Activated naive CD4-positive, alpha-beta T cell treated with anti-CD3 and anti-CD28 coated beads, Interleukin-2, amount 50 U/mL, for 72 hours (primary cell): ENCODE data around the gene ZNF823. TPM values are rescaled to one million over a fixed set of nuclear protein-coding genes. Genes with fewer than 3 reads are reported as not detected.

Experiments
- ATAC-seq, 2 donors: fragments of 150-1000 bp; cut with Tn5 transposase; 2 replicates each; pipeline ENCODE4 v1.10.0; 2021; ENCODE audit warnings: mild to moderate bottlenecking in 2 of 2, moderate library complexity in 2 of 2
- DNase-seq, 2 donors: peaks; one replicate each; pipeline ENCODE4 v3.0.0; 2021 to 2022; ENCODE audit warnings: low spot score in 2 of 2
- H3K27ac Mint-ChIP-seq, 2 donors: one replicate each; pipeline ENCODE4 v1.8.0; 2022; ENCODE audit warnings: mild to moderate bottlenecking in 2 of 2, mixed read lengths in 2 of 2
- H3K36me3 Mint-ChIP-seq, 2 donors: one replicate each; pipeline ENCODE4 v1.8.0; 2022; ENCODE audit warnings: mixed read lengths in 2 of 2
- H3K9me3 Mint-ChIP-seq, 2 donors: one replicate each; pipeline ENCODE4 v1.8.0; 2022; ENCODE audit warnings: mixed read lengths in 2 of 2
- total RNA-seq, 2 donors: library from RNA; stranded (reverse); gene quantifications; one replicate each; pipeline ENCODE4 v1.2.3, GENCODE V29; 2022

The ZNF823 gene
- total RNA-seq, 2 donors from 2014 or later: 3.0 to 7.1 TPM

DNA sequence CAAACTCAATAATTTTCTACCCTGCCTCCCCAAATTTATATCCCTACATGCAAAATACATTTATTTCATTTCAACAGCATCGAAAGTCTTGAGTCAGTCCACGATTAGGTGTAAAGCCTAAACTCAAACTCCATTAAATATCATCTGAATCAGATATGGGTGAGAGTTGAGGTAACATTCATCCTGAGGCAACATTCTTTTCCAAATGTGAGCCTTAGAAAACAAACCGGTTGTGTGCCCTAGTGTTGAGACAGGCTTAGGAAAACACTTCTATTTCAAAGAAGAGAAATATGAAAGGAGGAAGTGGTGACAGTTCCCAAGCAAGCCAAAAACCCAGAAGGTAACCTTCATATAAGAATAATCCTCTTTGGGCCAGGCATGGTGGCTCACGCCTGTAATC is 15.9 kb upstream of the ZNF823 start:
- Mint-ChIP-seq H3K9me3 (peaks cover 35 to 51% of the 10 kb centered on the region in 2 donors), H3K27ac (no peak overlapping the region), H3K36me3 (peaks cover 36 to 41% of the 10 kb centered on the region in 2 donors)
- DNase-seq (no peak), ATAC-seq (no peak)

- Mint-ChIP-seq H3K36me3 (peaks cover 40 to 41% of the 10 kb centered on the region in 2 donors), H3K27ac (no peak overlapping the region), H3K9me3 (peaks cover 37 to 54% of the 10 kb centered on the region in 2 donors)
- ATAC-seq (no peak), DNase-seq (no peak)
These were observed 13.5 kb upstream of the ZNF823 start for GRCh38 chr19:11752244-11752736.

DNA sequence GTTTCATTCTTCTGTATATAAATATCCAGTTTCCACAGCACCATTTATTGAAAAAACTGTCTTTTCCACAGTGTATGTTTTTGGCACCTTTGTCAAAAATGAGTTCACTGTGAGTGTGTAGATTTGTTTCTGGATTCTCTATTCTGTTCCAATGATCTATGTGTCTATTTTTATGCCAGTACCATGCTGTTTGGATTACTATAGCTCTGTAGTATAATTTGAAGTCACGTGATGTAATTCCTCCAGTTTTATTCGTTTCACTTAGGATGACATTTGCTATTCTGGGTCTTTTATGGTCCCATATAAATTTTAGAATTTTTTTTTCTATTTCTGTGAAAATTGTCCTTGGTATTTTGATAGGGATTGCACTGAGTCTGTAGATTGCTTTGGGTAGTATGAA is 11.0 kb upstream of the ZNF823 start:
- no peak overlapping the region for H3K27ac Mint-ChIP-seq
- H3K9me3 Mint-ChIP-seq: peaks cover 32 to 47% of the 10 kb centered on the region in 2 donors
- ATAC-seq (no peak), DNase-seq (no peak)
- H3K36me3 Mint-ChIP-seq: peaks cover 35 to 41% of the 10 kb centered on the region in 2 donors

DNA sequence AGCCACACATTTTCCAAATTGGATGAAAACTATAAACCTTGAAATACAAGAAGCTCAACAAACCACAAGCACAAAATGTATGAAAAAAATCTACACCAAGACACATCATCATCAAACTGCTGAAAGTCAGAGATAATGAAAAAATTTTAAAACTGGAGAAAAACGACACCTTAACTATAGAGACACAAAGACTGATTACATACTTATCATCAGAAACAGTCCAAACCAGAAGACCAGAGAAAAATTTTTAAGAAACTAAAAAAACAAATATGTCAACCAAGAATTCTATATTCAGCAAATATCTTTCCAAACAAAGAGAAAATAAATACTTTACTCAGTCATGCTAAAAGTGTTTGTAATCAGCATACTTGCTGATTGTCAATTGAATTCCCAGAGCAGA is 8.5 kb upstream of the ZNF823 start:
- ATAC-seq: no peak
- DNase-seq: no peak

DNA sequence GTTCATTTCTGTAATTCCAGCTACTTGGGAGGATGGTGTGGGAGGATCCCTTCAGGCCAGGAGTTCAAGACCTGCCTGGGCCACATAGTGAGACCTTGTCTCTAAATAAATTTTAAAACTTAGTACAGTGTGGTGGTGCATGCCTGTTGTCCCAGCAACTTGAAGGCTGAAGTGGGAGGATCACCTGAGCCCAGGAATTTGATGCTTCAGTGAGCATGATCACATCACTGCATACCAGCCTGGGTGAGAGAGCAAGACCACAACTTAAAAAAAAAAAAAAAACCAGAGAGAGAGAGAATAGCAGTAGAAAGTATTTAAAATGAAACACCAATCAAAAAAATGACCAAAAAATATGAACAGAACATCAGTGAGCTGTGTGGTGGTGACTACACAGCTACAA is 7.1 kb upstream of the ZNF823 start:
- Mint-ChIP-seq H3K9me3 (peaks cover 18 to 29% of the 10 kb centered on the region in 2 donors), H3K27ac (no peak overlapping the region), H3K36me3 (peaks cover 11 to 13% of the 10 kb centered on the region in 2 donors)
- ATAC-seq (no peak), DNase-seq (no peak)

More for the DNA sequence above, 8.5 kb upstream of the ZNF823 start:
- H3K27ac Mint-ChIP-seq: no peak overlapping the region
- peaks cover 20 to 23% of the 10 kb centered on the region in 2 donors for H3K36me3 Mint-ChIP-seq
- peaks cover 28 to 41% of the 10 kb centered on the region in 2 donors for H3K9me3 Mint-ChIP-seq

- Mint-ChIP-seq H3K27ac (peak overlapping the region in 1 of 2 donors; percentile 90), H3K9me3 (no peaks in the 10 kb centered on the region), H3K36me3 (peaks cover 13 to 14% of the 10 kb centered on the region in 2 donors)
- peak; percentile 43 to 57 for ATAC-seq
- peak; percentile 36 to 67 for DNase-seq
These were observed 591 bp downstream of the ZNF823 start for GRCh38 chr19:11737964-11738745.

DNA sequence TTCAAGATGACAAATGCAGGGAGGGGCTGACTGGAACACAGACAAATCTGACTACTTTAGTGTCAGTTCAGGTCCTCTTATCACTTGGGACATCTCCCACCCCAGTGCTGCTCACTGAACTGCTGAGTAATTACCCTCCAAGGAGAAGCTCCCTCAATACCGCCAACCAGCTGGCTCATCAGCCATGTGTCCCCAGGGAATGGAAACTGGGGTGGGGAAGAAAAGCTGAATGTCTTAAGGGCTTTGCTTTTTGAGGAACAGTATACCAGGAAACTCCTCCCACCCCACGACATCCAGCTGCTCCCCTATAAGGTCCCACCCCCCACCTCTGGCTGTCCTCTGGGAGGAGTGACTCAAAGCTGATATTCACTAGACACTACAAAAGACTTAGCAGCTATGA is 2.0 kb downstream of the ZNF823 start:
- Mint-ChIP-seq H3K9me3 (peaks cover 0 to 3% of the 10 kb centered on the region in 2 donors), H3K36me3 (peaks cover 13 to 19% of the 10 kb centered on the region in 2 donors), H3K27ac (no peak overlapping the region)
- DNase-seq (no peak), ATAC-seq (no peak)

DNA sequence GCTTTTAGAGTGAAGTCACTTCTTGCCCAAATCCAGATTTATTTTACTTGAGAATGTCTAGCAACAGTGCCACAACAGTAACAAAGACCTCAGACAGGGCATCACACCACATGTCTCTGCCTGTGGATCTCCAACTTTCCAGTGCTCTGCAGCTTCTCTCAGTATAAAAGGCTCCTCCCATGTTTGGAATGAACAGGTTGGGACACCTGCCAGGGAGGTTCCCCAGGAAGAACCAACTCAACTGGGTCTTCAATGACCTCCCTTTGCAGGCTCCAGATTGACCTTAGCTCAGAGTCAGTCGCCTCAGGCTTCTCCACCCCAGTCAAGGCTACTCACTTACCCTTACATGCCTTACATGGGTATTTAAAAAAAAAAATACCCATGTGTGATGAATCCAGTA is 3.4 kb downstream of the ZNF823 start:
- H3K27ac Mint-ChIP-seq: no peak overlapping the region
- peaks cover 0 to 3% of the 10 kb centered on the region in 2 donors for H3K9me3 Mint-ChIP-seq

DNA sequence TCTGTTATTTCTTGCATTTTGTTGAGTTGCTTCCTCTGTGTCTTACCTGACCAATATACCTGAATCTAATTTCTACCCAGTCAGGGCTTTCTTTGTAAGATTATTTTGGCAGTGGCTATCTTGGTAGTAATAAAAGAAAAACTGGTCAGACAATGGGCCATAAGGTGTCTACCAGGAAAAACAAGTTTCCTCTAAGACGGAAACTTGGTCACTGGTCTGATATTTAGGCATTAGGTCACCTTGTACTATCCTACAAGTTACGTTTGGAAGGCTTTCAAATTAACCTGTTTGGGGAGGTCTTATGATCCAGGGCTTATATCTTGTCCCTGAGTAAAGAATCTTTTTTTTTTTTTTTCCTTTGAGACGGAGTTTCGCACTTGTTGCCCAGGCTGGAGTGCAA is 9.2 kb downstream of the ZNF823 start:
- no peak for ATAC-seq
- H3K9me3 Mint-ChIP-seq: peaks cover 3 to 7% of the 10 kb centered on the region in 2 donors
- H3K27ac Mint-ChIP-seq: no peak overlapping the region
- no peak for DNase-seq
- H3K36me3 Mint-ChIP-seq: peaks cover 10 to 51% of the 10 kb centered on the region in 2 donors

More for the DNA sequence above, 3.4 kb downstream of the ZNF823 start:
- DNase-seq (no peak), ATAC-seq (no peak)
- H3K36me3 Mint-ChIP-seq: peaks cover 13 to 25% of the 10 kb centered on the region in 2 donors

GRCh38 chr19:11722414-11722813 is 16.3 kb downstream of the ZNF823 start:
- no peak overlapping the region for H3K27ac Mint-ChIP-seq
- H3K9me3 Mint-ChIP-seq: peaks cover 29 to 34% of the 10 kb centered on the region in 2 donors
- DNase-seq: no peak
- peaks cover 55 to 74% of the 10 kb centered on the region in 2 donors for H3K36me3 Mint-ChIP-seq
- ATAC-seq: no peak

GRCh38 chr19:11721681-11722080 is 17.1 kb downstream of the ZNF823 start:
- no peak for DNase-seq
- Mint-ChIP-seq H3K36me3 (peaks cover 61 to 70% of the 10 kb centered on the region in 2 donors), H3K9me3 (peaks cover 29 to 37% of the 10 kb centered on the region in 2 donors), H3K27ac (no peak overlapping the region)
- ATAC-seq: no peak

- H3K36me3 Mint-ChIP-seq: peaks cover 0 to 21% of the 10 kb centered on the region in 2 donors
- DNase-seq (no peak), ATAC-seq (no peak)
- peaks cover 4 to 21% of the 10 kb centered on the region in 2 donors for H3K9me3 Mint-ChIP-seq
- no peak overlapping the region for H3K27ac Mint-ChIP-seq
These were observed 28.4 kb downstream of the ZNF823 start for GRCh38 chr19:11710313-11710712.

GRCh38 chr19:11708457-11708856 is 30.3 kb downstream of the ZNF823 start:
- peaks cover 0 to 15% of the 10 kb centered on the region in 2 donors for H3K9me3 Mint-ChIP-seq
- H3K36me3 Mint-ChIP-seq: peaks cover 0 to 15% of the 10 kb centered on the region in 2 donors
- DNase-seq (no peak), ATAC-seq (peak; percentile 22 to 93)
- peak overlapping the region in 1 of 2 donors; percentile 4 for H3K27ac Mint-ChIP-seq

- ATAC-seq (no peak), DNase-seq (no peak)
- no peak overlapping the region for H3K27ac Mint-ChIP-seq
- peaks cover 0 to 15% of the 10 kb centered on the region in 2 donors for H3K36me3 Mint-ChIP-seq
- H3K9me3 Mint-ChIP-seq: peaks cover 0 to 9% of the 10 kb centered on the region in 2 donors
These were observed 33.3 kb downstream of the ZNF823 start for GRCh38 chr19:11705474-11705873.

DNA sequence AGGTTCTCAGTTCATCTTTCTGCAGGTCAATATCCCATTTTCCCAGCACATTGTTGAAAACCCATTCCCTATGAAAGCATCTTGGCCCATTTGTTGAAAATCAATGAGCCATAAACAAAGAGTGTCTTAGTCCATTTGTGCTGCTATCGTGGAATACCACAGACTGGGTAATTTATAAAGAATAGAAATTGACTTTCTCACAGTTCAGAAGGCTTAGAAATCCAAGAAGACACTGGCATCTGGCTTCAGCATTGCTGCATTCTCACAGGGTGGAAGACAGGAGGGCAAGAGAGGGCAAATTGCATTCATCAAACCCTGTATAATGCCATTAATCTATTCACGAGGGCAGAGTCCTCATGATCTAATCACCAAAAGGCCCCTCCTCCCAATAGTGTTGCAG is 34.1 kb downstream of the ZNF823 start:
- ATAC-seq (no peak), DNase-seq (no peak)
- Mint-ChIP-seq H3K36me3 (peaks cover 0 to 10% of the 10 kb centered on the region in 2 donors), H3K27ac (no peak overlapping the region), H3K9me3 (peaks cover 0 to 9% of the 10 kb centered on the region in 2 donors)

DNA sequence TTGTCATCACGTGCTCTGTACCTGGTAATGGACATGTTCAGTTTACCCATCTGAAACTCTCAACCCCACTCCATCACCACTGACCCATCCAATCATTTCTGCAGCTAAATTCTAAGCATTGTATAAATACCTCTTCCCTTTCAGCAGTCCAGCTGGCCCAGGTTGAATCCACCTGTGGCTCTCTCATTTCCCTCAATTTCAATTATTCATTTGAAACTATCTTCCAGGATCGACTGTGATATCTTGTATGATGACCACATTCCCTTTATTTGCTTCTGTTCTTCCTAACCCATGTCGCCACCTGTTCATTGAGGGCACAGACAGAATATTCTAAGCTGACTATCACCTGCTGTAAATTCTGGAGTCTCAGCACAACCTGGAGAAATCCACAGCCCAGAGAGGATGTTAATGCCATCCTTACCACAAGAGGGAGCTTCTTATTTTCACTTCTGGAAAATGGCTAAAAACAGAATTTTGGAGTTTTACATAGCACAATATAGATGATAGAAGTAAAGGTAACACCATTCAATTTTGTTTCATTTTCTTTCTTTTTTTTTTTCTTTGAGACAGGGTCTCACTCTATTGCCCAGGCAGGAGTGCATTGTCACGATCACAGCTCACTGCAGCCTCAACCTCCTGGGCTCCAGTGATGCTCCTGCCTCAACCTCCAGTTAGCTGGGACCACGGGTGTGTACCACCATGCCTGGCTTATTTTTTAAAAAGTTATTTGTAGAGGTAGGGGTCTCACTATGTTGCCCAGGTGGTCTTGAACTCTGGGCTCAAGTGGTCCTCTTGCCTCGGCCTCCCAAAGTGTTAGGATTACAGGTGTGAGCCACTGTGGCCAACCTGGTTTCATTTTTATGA is 38.6 kb downstream of the ZNF823 start:
- H3K9me3 Mint-ChIP-seq: no peaks in the 10 kb centered on the region
- ATAC-seq: peak in 1 of 2 donors; percentile 39
- peaks cover 0 to under 1% of the 10 kb centered on the region in 2 donors for H3K36me3 Mint-ChIP-seq
- DNase-seq: peak in 1 of 2 donors; percentile 15
- H3K27ac Mint-ChIP-seq: no peak overlapping the region

- H3K27ac Mint-ChIP-seq: no peak overlapping the region
- DNase-seq: no peak
- no peak for ATAC-seq
These were observed 40.5 kb downstream of the ZNF823 start for GRCh38 chr19:11698231-11698630.

More at GRCh38 chr19:11698231-11698630, 40.5 kb downstream of the ZNF823 start:
- H3K36me3 Mint-ChIP-seq: peaks cover 7 to 8% of the 10 kb centered on the region in 2 donors
- H3K9me3 Mint-ChIP-seq: no peaks in the 10 kb centered on the region
